Activated CD8-positive, alpha-beta memory T cell treated with anti-CD3 and anti-CD28 coated beads, Interleukin-2, amount 50 U/mL, for 4 hours (primary cell): Measurements from ENCODE around the gene HK1.

Source experiments
- DNase-seq: peaks from one replicate; pipeline ENCODE4 v3.0.0-alpha.2; 2020

HK1 gene

DNA sequence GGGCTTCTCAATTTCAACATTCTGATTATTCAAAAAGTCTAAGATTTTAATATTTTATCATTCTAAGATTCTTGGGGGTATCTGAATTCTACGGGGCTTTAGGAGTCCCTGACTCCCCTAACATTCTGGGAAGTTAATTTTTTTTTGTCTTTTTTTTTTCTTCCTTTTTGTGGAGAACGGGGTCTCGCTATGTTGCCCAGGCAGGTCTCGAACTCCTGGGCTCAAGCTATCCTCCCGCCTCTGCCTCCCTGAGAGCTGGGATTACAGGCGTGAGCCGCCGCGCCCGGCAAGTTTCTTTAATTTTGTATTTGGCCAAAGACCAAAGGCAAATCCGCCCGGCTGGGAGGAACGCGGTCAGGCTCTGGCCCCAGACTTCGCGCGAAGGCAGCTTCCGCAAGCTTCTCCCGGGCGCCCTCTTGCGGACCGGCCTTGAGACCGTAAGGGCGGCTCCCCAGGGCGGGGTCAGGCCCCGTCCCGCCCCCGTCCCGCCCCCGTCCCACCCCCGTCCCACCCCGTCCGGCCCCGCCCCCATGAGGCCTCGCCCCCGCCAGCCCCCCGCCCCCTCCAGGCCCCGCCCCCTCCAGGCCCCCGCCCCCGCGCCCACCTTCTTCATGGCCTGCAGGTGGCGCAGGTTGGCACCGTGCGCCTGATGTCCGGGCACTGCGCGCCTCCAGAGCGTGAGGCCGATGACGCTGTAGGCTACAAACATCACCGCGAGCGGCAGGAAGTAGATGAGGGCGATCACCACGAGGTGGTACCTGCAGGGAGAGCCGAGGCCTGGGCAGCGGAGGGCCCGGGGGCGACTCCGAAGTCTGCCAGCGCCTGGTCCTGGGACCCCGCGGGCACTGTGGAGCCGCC lies 130.3 kb downstream of the HK1 start:
- DNase-seq = peak; percentile 88

DNA sequence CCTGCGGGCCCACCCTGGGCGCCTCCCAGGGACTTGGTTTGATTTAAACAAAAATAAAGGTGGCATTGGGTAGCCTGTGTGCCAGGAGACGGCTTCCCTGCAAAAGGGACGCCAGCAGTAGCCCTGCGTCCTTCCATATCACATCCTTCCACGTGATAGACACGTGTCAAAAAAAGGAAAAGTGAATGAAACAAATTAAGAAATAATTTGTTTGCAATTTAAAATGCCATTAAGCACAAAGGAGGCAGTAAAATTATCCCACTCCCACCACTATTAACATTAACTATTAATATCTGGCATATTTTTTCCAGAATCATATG lies 130.8 kb downstream of the HK1 start:
- DNase-seq = no peak

GRCh38 chr10:69409968-69410367 lies 131.7 kb downstream of the HK1 start:
- no peak for DNase-seq

DNA sequence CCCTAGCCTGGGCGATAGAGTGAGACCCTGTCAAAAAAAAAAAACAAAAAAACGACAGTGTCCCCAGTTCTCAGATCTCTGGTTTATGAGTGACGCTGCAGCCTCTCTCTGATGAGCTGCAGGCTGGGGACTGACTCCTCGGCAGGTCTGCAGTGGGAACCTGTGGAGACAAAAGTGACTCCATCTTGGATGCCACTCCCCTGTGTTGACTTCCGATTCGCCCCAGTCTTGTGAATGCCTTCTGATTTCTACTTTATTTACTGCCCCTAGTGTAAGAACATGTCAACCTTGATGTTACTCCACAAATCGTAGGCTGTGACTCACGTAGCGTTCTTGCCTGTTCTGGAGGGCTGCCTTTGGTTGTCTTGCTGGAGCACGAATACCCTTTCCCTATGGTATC lies 132.2 kb downstream of the HK1 start:
- DNase-seq = no peak

DNA sequence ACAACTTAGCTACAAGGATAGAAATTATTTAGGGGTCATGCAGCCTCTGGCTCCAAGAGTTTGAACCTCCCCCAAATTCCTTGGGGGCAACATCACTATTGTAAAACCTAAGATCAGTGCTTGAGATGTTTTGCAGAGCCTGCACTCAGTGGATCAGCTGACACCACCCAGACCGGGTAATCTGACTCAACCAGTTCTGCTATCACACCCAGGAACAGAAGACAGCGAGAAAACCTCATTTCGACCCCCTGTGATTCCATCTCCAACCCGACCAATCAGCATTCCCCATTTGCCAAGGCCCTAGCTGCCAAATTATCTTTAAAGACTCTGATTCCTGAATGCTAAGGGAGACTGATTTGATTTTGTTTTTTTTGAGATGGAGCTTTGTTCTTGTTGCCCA lies 133.2 kb downstream of the HK1 start:
- no peak for DNase-seq

DNA sequence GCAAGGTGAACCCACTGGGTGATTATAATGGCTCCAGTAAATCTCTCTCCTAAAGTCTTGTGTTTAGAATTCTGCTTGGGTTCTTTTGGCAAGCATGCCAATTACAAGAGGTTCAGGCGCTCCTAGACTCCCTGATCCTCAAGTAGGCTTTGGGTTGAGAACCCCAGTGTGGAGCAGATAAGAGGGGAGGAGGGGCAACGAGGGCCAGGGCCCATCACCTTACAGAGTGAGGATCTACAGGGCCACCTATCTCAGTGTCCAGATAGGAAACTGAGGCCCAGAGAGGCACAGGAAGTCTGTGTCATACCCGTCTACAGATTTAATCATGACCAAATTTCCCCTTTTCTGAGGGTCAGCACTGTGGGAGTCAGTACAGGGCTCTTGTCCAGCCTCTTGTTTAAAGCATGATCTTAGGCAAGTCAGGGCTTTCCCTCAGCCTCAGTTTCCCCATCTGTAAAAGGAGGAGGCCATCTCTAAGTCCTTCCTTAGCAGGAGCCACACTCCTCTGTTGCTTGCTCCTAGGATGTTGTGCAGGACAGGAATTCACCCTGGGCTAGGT lies 134.0 kb downstream of the HK1 start:
- DNase-seq = no peak

DNA sequence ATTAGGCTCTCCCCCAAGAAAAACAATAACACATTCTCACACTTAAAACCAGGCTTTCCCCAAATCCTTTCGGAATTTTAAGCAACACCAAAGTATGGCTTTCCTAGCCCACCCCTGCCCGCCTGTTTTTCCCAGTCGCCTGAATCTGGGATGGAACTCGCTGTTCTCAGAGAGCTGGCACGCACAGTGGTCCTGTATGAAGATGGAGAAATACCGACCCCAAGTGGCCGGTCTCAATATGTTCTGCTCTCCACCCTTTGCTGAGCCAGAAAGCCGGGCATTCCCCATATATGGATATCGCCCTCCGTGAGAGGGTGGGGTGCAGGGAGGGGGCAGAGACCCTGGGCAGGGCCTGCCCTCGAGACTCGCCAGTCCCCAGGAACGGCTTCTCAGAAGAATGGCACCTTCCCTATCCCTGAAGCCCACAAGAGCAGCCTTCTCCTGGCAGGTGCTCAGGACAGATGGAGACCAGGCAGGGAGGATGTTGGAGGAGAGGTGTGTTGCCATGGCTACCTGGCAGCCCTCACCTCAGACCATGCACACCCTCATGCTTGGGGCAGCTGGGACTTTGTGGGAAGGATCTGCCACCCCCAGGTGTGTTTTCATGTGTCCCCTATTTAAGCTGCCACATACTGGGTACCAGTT lies 135.0 kb downstream of the HK1 start:
- peak; percentile 37 for DNase-seq

DNA sequence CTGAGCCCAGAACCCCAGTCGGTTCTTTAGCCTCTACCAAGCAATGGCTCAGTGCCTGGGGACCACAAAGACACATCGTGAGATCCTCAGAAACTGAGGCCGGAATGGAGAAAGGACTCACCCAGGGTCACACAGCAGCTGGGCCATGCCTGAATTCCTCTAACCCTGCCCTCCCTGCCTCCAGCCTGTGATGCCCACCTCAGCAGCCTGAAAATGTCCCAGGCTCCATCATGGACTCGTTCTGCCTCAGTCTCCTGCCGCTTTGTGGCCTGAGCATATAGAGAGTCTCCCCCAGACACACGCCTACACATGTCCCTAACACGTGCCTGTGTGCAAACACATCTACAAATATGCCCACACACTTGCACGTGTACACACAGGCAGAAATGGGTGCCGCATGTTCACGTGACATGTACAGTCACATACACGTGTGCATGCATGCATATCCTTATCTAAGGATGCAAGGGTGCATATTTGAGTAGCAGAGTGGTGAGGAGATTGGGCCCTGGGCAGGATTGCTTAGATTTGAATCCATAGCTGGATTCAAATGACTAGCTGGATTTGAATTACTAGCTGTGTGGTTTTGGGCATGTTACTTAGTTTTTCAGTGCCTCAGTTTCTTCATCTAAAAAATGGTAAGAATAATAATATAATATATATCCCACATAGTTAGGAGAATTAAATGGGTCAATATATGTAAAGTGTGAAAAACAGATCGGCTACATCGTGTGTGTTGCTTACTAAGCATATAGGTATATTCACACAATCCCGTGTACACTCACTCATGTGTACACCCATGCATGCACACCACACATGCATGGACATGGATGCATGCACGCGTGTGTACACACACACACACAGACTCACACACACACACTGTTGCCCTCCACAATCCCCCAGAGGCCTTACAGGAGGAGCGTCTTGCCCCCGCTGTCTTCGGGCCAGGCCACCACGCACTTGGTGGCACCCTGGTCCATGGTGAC lies 136.0 kb downstream of the HK1 start:
- no peak for DNase-seq

DNA sequence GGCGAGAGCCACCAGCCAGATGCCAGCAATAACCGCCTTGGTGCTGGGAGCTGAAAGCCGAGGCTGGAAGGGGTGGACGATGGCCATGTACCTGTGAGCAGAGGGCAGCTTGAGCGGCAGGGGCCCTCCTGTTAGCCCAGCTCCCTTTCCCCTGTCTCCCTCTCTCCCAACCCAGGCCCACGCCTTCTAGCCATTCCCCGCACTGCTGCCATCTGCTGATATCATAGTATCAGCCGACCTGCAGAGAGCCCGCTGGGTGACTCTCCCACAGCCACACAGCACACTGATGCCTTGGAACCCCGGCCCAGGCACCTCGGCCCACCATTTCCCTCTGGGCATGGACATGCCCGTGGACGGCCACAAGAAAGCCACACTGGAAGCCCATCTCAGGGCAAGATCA lies 136.8 kb downstream of the HK1 start:
- DNase-seq = no peak

GRCh38 chr10:69415951-69416350 lies 137.7 kb downstream of the HK1 start:
- DNase-seq = no peak

DNA sequence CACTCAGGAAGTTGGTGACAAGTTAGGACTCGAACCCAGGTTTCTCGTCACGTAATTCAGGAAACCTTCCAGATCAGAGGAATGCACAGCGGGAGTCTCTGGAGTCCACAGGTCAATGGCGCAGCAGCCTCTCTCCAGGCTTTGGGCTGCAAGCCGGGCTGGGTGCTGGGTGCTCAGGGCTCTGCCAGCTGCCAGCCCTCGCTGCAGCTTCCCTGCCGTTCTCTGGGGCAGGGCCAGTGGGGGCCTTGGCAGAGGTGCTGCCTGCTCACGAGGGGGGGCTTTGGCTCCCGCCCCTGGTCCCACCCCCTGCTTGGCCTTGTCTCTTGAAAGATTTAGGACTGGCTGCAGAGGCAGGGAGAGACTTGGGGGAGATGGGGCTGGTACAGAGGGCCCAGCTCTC lies 138.4 kb downstream of the HK1 start, which contains the start of gene TACR2:
TACR2 (minus strand) TSS at position 224 of the 400 bp plus-strand sequence. CDS start 595 bp downstream, outside the sequence.
- DNase-seq = no peak

DNA sequence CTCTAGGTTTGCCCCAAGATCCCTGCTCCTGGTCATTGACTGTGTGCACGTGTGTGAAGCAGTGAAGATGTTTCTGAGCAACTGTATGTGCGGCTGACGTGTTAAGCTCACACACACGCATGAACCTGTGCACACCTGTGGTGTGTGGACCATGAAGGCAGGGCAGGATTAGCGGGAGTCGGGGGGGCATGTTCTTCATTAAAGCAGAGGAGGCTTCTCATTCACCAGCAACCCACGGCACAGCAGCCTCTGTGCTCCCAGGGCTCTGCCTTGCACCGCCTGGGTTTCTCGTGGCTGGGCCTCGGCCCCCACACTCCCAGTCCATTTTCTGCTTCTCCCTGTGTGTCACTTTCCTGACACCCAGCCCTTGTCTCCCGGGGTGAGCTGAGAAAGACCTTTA lies 139.2 kb downstream of the HK1 start:
- no peak for DNase-seq

GRCh38 chr10:69418052-69418752 lies 139.9 kb downstream of the HK1 start:
- no peak for DNase-seq

DNA sequence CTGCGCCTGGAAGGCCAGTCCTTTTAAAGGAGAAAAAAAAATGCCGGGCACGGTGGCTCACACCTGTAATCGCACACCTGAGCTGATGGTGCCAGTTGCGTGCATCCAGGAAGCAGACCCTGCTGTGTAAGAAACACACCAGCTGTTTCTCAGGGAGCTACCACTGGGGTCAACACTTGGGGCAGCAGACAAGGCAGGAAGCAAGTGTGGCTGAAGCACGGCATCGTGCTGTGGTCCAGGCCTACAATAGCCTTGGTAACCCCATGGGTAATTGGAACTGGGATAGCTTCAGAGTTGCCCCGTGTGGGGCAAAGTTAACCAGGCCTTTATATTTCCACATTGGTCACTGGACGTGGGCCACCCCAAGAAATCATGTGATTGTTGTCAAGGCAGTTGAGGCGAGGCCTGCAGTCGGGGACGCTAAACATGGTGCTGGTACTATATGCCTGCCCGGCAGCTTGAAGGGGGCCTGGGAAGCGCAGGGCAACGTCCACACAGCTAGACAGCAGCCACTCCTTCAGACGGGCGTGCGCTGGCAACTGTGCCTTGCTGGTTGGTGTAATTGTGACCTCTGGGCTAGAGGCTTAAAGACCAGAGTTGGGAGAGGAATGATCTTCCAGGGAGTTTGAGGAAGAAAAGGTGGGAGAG lies 140.9 kb downstream of the HK1 start:
- no peak for DNase-seq

DNA sequence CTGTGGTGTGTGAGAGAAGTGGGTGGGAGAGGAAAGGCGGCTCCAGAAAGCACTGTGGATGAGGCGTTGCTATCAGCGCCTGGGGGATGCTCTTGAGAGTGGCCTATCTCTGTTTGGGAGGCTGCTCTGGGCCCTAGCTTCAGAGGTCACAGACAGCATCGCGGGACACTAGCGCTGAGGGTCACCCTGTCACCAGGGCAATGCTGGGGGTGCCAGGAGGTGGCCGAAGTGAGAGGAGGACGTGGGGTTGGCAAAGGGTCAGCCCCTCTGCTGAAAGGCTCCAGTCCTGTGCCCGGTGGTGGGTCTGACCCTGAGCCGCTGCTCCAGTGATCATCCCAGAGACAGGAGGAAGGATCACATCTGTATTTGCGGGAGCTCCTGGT lies 141.4 kb downstream of the HK1 start:
- DNase-seq = no peak

DNA sequence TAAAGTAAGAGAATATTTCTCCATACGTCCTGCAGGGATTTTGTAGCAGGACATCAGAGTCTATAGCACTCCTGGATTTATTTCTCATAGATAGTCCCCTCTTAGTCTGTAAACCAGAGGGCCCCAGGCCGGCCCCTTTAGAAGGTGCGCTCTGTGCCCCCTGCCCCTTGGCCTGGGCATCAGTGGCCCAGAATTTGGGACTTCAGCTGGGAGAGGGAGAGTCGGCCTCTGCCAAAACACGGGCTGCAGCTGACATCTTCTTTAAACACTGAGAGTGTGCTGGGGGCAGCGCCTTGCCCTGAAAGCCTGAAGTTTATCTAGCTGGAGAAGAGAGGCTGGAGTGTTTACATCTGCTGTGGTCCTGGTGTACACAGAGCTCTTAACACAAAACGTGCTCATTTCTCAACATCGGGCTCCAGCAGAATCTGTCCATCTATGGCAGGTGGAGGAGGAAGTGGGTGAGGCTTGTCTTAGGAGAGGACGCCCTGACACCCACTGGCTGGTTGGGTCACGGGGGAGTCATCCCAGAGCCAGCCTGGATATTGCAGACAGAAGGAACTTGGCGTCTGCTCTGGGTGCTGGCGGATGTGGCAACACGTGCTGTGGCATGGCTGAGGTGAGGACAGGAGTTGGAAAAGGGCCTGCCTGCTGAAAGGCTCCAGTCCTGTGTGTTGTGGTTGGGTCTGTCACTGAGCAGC lies 143.5 kb downstream of the HK1 start:
- no peak for DNase-seq

DNA sequence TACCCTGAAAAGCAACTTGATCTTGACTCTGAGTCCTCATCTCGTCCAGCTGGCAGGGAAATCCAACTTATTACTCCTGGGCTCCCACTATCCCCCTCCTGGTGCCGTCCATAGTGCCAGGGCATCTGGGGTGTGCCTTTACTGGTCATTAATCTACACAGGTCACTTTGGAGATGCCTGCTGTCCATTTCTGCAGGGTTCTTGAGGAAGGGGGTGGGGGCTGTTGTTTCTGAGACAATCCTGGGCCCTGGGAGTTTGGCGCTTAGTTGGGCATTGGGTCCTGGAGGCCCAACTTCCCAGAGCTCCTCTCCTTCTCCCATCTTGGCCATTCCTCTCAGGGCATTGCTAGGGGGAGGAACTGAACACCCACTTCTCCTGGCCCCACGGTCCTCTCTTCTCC lies 144.4 kb downstream of the HK1 start:
- DNase-seq = no peak

DNA sequence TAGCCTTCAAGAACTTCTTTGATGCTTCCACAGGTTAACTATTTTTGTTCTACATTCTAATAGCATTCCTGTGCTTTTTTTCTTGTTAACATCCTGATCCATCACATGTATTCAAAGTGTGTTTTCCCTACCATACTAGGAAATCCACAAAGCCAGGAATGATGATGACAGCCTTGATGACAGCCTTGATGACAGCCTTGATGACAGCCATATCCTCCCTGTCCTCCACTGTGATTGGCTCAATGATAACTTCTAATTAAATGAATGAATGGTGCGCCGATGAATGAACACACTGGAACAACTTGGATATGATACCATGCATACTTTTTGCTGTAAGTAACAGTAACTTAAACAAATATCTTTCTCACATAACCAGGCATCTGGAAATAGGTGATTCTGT lies 146.7 kb downstream of the HK1 start:
- no peak for DNase-seq

DNA sequence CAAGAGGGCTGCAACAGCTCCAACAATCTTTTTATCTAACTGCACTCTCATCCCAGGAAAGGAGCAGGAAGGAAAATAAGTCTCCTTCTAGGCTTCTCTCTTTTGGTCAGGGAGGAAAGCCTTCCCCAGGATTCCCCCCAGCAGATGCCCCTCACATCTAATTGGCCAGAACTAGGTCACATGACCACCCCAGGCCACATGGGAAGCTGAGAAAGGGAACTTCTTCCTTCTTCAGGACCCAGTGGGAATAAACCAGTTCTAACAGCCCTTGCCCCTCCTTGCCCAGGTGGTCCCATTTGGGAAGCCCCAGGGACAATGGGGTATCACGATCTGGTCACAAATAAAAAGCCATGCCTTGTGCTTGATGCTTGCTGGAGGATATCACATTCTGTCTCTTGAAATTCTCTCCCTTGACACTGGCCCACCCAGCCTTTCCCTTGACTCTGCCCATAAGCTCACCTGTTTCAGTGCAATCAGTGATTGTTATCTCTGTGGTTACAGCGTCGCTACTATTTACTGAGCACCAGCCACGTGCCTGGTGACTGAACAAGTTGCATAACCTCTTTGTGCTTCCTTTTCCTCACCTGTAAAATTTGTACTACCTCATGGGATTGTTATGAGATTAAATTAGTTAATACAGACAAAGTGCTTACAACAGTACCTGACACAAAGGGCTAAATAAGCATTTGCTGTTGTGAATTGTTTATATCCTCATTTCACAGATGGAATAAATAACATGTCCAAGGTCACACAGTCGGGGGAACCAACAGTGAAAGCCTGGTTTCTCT lies 147.4 kb downstream of the HK1 start:
- no peak for DNase-seq

GRCh38 chr10:69426376-69426727 lies 148.1 kb downstream of the HK1 start:
- DNase-seq = no peak

DNA sequence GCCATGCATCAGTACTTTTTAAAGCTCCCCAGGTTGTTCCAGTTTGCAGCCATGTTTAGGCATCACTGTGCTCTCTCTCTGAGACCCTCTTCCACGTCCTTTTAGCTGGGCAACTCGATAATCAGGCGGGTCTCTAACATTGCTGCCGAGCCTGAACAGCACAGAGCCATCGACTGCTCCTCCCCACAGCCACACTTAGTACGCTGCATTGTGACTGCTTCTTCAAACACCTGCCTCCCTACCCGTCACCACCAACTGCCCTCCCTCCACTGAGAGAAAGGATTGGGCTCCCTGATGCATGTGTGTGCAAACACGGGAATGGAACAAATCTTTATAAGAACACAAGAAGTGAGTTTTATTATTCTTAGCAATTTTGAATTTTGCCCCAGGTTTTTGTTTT lies 149.9 kb downstream of the HK1 start:
- no peak for DNase-seq
